ENCODE measurements around the gene KDM5C.

Gene KDM5C

GRCh38 chrX:53224860-53225797 lies at the start of gene KDM5C:
TSS of gene KDM5C (minus strand) at chrX:53225207. CDS start at chrX:53224889, 318 bp downstream.
- DNase-seq (ENCODE audit: low read depth) = peak; percentile 91

GRCh38 chrX:53272808-53273337 lies 47.9 kb upstream of the KDM5C start:
- no peak for DNase-seq (ENCODE audit: low read depth)

- DNase-seq (ENCODE audit: low read depth) = no peak
These were observed 44.6 kb upstream of the KDM5C start for GRCh38 chrX:53269536-53270107.

GRCh38 chrX:53268173-53268572 lies 43.2 kb upstream of the KDM5C start:
- DNase-seq (ENCODE audit: low read depth) = no peak

- DNase-seq (ENCODE audit: low read depth) = no peak
These were observed 41.9 kb upstream of the KDM5C start for GRCh38 chrX:53266914-53267313.

GRCh38 chrX:53265771-53266574 lies 41.0 kb upstream of the KDM5C start:
- DNase-seq (ENCODE audit: low read depth) = peak; percentile 39

- DNase-seq (ENCODE audit: low read depth) = peak; percentile 44
These were observed 38.6 kb upstream of the KDM5C start for GRCh38 chrX:53263597-53264094.

- peak; percentile 25 for DNase-seq (ENCODE audit: low read depth)
These were observed 37.9 kb upstream of the KDM5C start for GRCh38 chrX:53262918-53263394.

GRCh38 chrX:53262189-53262917 lies 37.3 kb upstream of the KDM5C start:
- no peak for DNase-seq (ENCODE audit: low read depth)

GRCh38 chrX:53261355-53261972 lies 36.5 kb upstream of the KDM5C start:
- DNase-seq (ENCODE audit: low read depth) = no peak

GRCh38 chrX:53260836-53261235 lies 35.8 kb upstream of the KDM5C start:
- DNase-seq (ENCODE audit: low read depth) = no peak

- no peak for DNase-seq (ENCODE audit: low read depth)
These were observed 32.8 kb upstream of the KDM5C start for GRCh38 chrX:53257670-53258423.

GRCh38 chrX:53257166-53257565 lies 32.2 kb upstream of the KDM5C start:
- no peak for DNase-seq (ENCODE audit: low read depth)

- no peak for DNase-seq (ENCODE audit: low read depth)
These were observed 31.5 kb upstream of the KDM5C start for GRCh38 chrX:53256446-53257041.

GRCh38 chrX:53255738-53256191 lies 30.8 kb upstream of the KDM5C start:
- no peak for DNase-seq (ENCODE audit: low read depth)

GRCh38 chrX:53254570-53255461 lies 29.8 kb upstream of the KDM5C start:
- no peak for DNase-seq (ENCODE audit: low read depth)

- no peak for DNase-seq (ENCODE audit: low read depth)
These were observed 28.4 kb upstream of the KDM5C start for GRCh38 chrX:53253293-53254020.

GRCh38 chrX:53251307-53251706 lies 26.3 kb upstream of the KDM5C start:
- DNase-seq (ENCODE audit: low read depth) = peak; percentile 40
